ENCODE measurements around the gene THSD4. TPM values are rescaled to one million over a fixed set of nuclear protein-coding genes. Genes with fewer than 3 reads are reported as not detected.

THSD4 gene
- total and polyA plus RNA-seq, 2 of the 4 experiments (the other 2 are of a cell fraction), result 25.5 to 31.1 TPM

DNA sequence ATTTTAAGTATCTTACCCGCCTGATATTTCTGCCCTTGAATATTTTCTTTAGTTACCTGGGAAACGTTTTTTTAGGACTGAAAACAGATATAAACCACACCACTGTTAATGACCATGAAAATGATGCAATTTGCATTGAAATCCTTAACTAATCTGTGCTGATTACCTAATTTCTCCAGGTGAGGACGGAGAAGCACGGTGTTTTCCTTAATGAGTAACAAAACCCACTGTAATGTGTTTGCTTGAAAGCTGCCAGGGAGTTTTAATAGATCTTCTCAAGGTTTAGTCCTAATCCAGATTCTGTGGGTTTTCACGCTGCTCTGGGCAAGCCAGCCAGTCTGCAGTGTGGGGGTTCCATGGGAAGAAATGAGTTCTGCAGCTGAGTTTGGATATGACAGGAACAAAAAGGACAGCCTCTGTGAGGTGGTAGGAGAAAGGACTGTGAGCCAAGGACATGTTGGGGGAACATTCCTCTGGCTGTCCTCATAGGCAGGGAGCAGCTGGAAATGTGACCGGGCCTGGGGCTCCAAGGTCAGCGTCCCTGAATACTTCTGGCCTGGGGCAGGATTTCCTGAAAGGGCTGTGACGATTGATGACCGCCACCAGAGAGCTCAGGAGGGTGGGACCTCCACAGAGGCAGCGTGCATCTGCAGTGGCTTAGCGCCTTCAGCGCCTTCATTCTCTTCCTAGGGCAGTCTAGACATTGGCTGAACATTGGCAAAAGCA is 18.6 kb downstream of the THSD4 start (continued):
- no peak for TF ChIP-seq MAZ (IDR thresholded peaks at IDR 0.05; ENCODE audit: borderline replicate concordance, low read depth, low read length)
- TF ChIP-seq, protein P1, sequence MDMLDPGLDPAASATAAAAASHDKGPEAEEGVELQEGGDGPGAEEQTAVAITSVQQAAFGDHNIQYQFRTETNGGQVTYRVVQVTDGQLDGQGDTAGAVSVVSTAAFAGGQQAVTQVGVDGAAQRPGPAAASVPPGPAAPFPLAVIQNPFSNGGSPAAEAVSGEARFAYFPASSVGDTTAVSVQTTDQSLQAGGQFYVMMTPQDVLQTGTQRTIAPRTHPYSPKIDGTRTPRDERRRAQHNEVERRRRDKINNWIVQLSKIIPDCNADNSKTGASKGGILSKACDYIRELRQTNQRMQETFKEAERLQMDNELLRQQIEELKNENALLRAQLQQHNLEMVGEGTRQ (IDR thresholded peaks at IDR 0.05; ENCODE audit: low read depth, low read length), result no peak

Data from IMR-90 (cell line).